CD4-positive, alpha-beta T cell (primary cell): ENCODE data around the gene ZNF143. TPM values are rescaled to one million over a fixed set of nuclear protein-coding genes. Genes with fewer than 3 reads are reported as not detected.
"Not testable (repeated sequence)": the region's sequence is repeated elsewhere in the genome, so short reads cannot be mapped to it uniquely, and the experiment has no call there.

ENCODE experiments used
- ATAC-seq: fragments of 200-7000 bp; cut with Tn5 transposase; one replicate; pipeline ENCODE4 v1.10.0; 2022; ENCODE audit warnings: mild to moderate bottlenecking; ENCODE audit not compliant: poor library complexity
- CTCF ChIA-PET: fragments of 350-600 bp; sonication (Branson Sonifier 250); formaldehyde crosslinking; loops from one replicate; lab custom pipeline; 2021; ENCODE audit warnings: antibody characterized with exemption, inconsistent platforms; lab: Charles Lee
- POLR2A ChIA-PET: fragments of 350-600 bp; sonication (Branson Sonifier 250); formaldehyde crosslinking; loops from one replicate; lab custom pipeline; 2021; ENCODE audit warnings: antibody characterized with exemption, inconsistent platforms; lab: Charles Lee
- DNase-seq, 14 experiments: peaks; one replicate each; pipeline ENCODE4 v3.0.0-alpha.2; 2013 to 2020; ENCODE audit warnings: mixed read lengths in 2 of 14
- H3K27ac ChIP-seq, 2 donors: one replicate each; pipeline versions ENCODE4 v1.5.1 to v1.7.0; 2013; ENCODE audit warnings: low read length in 2 of 2, low read depth in 1 of 2, mild to moderate bottlenecking in 1 of 2
- H3K27me3 ChIP-seq, 2 experiments: 1 replicate in 1 of 2; 2 replicates in 1 of 2; pipeline versions ENCODE4 v1.6.1 to v1.7.0; 2013; ENCODE audit warnings: low read length in 2 of 2, control low read depth in 1 of 2, mild to moderate bottlenecking in 1 of 2, moderate library complexity in 1 of 2; ENCODE audit not compliant: insufficient read depth in 2 of 2, control insufficient read depth in 1 of 2
- H3K36me3 ChIP-seq: one replicate; pipeline ENCODE4 v1.6.1; 2013; ENCODE audit warnings: low read length, control low read depth; ENCODE audit not compliant: insufficient read depth
- H3K4me1 ChIP-seq: one replicate; pipeline ENCODE4 v1.6.1; 2013; ENCODE audit warnings: low read length, control low read depth; ENCODE audit not compliant: insufficient read depth
- H3K4me3 ChIP-seq: one replicate; pipeline ENCODE4 v1.5.1; 2013; ENCODE audit warnings: mild to moderate bottlenecking, low read length, moderate library complexity
- H3K9me3 ChIP-seq, 2 experiments: 1 replicate in 1 of 2; 2 replicates in 1 of 2; pipeline versions ENCODE4 v1.6.1 to v1.7.0; 2013; ENCODE audit warnings: low read length in 2 of 2, mild to moderate bottlenecking in 2 of 2, control low read depth in 1 of 2, moderate library complexity in 1 of 2; ENCODE audit not compliant: control insufficient read depth in 1 of 2, insufficient read depth in 1 of 2
- H3K27ac Mint-ChIP-seq: one replicate; pipeline ENCODE4 v1.8.0; 2020; ENCODE audit warnings: mixed read lengths
- H3K27me3 Mint-ChIP-seq: one replicate; pipeline ENCODE4 v1.8.0; 2021; ENCODE audit warnings: mixed read lengths
- H3K36me3 Mint-ChIP-seq: one replicate; pipeline ENCODE4 v1.8.0; 2021; ENCODE audit warnings: low read depth, mixed read lengths
- H3K4me1 Mint-ChIP-seq: one replicate; pipeline ENCODE4 v1.8.0; 2021; ENCODE audit warnings: low read depth, mixed read lengths
- H3K4me3 Mint-ChIP-seq: one replicate; pipeline ENCODE4 v1.8.0; 2020; ENCODE audit warnings: mild to moderate bottlenecking, mixed read lengths
- H3K9me3 Mint-ChIP-seq: one replicate; pipeline ENCODE4 v1.8.0; 2020; ENCODE audit warnings: mixed read lengths
- intact Hi-C, 2 experiments: fragments of 100-400 bp; cut with DNase I in 1 of 2; cut with micrococcal nuclease in 1 of 2; formaldehyde crosslinking; loops; one replicate each; pipeline versions ENCODE4 v1.15.1 to v1.9.0; 2023 to 2025; cut with DNase I, micrococcal nuclease
- total RNA-seq, 174 experiments: library from RNA in 2 of 174; stranded (reverse) in 2 of 174; gene quantifications; one replicate each; pipeline ENCODE4 v1.2.3 and lab custom pipeline; 2021 to 2026
- TF ChIP-seq, protein P1 (sequence below): fragments of 200-600 bp; IDR thresholded peaks from one replicate; pipeline ENCODE4 v1.8.0; 2022; ENCODE audit warnings: antibody characterized with exemption, mild to moderate bottlenecking

ZNF143 gene
- total RNA-seq, 2 experiments from 2014 or later = 18.0 to 20.3 TPM

GRCh38 chr11:9446230-9446629 lies 14.6 kb upstream of the ZNF143 start:
- H3K4me1 Mint-ChIP-seq = peaks cover 9% of the 10 kb centered on the region
- Histone ChIP-seq H3K9me3 (peaks cover 1 to 7% of the 10 kb centered on the region in 2 experiments), H3K27ac (no peak overlapping the region), H3K36me3 (peaks cover 26% of the 10 kb centered on the region), H3K4me3 (no peak overlapping the region), H3K4me1 (no peaks in the 10 kb centered on the region), H3K27me3 (no peaks in the 10 kb centered on the region)
- CTCF ChIA-PET = no interaction called here
- no peaks in the 10 kb centered on the region for H3K27me3 Mint-ChIP-seq
- intact Hi-C loops = no loop called here
- TF ChIP-seq, protein P1, sequence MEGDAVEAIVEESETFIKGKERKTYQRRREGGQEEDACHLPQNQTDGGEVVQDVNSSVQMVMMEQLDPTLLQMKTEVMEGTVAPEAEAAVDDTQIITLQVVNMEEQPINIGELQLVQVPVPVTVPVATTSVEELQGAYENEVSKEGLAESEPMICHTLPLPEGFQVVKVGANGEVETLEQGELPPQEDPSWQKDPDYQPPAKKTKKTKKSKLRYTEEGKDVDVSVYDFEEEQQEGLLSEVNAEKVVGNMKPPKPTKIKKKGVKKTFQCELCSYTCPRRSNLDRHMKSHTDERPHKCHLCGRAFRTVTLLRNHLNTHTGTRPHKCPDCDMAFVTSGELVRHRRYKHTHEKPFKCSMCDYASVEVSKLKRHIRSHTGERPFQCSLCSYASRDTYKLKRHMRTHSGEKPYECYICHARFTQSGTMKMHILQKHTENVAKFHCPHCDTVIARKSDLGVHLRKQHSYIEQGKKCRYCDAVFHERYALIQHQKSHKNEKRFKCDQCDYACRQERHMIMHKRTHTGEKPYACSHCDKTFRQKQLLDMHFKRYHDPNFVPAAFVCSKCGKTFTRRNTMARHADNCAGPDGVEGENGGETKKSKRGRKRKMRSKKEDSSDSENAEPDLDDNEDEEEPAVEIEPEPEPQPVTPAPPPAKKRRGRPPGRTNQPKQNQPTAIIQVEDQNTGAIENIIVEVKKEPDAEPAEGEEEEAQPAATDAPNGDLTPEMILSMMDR = no peak
- no peak overlapping the region for H3K4me3 Mint-ChIP-seq
- peak overlapping the region; percentile 54 for H3K27ac Mint-ChIP-seq
- no peaks in the 10 kb centered on the region for H3K9me3 Mint-ChIP-seq
- ATAC-seq = no peak
- POLR2A ChIA-PET = no interaction called here
- peaks cover 53% of the 10 kb centered on the region for H3K36me3 Mint-ChIP-seq
- DNase-seq = no peak

- no peaks in the 10 kb centered on the region for H3K27me3 Mint-ChIP-seq
- ATAC-seq (no peak), DNase-seq (no peak)
- no peak overlapping the region for H3K27ac Mint-ChIP-seq
- H3K4me3 Mint-ChIP-seq = no peak overlapping the region
- H3K9me3 ChIP-seq = peaks cover 11% of the 10 kb centered on the region in 2 experiments
- H3K4me1 Mint-ChIP-seq = peaks cover 9% of the 10 kb centered on the region
- H3K27ac ChIP-seq = no peak overlapping the region
- TF ChIP-seq, protein P1 = no peak
- no peak overlapping the region for H3K4me3 ChIP-seq
- peaks cover 45% of the 10 kb centered on the region for H3K36me3 Mint-ChIP-seq
- peaks cover 4% of the 10 kb centered on the region for H3K36me3 ChIP-seq
- ChIA-PET CTCF (interaction anchor here (0.5 kb wide), 1 partner anchor 55 kb away, joined by 3 read pairs; no protein-coding TSS in a partner anchor), POLR2A (interaction anchor here (3.1 kb wide), 1 partner anchor 12 kb away, joined by 9 read pairs; the partner anchor contains the start of gene ZNF143)
- no peaks in the 10 kb centered on the region for H3K27me3 ChIP-seq
- H3K9me3 Mint-ChIP-seq = no peaks in the 10 kb centered on the region
- no peaks in the 10 kb centered on the region for H3K4me1 ChIP-seq
- intact Hi-C loops = no loop called here
These were observed 12.0 kb upstream of the ZNF143 start for GRCh38 chr11:9448576-9449352.

DNA sequence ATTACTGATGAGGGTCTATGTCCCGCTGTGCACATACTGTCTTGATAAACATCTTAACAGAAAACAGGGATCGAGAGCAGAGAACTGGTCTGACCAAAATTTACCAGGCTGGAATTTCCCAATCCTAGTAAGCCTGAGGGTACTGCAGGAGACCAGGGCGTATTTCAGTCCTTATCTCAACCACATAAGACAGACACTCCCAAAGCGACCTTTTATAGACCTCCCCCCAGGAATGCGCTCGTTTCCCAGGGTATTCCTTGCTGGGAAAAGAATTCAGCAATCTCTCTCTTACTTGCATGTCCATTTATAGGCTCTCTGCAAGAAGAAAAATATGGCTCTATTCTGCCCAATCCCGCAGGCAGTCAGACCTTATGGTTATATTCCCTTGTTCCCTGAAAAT lies 8.8 kb upstream of the ZNF143 start:
- DNase-seq, H3K27me3 ChIP-seq, ATAC-seq, CTCF ChIA-PET, H3K27me3 Mint-ChIP-seq, H3K9me3 Mint-ChIP-seq, intact Hi-C loops, H3K36me3 ChIP-seq, H3K4me1 Mint-ChIP-seq, H3K27ac Mint-ChIP-seq, H3K27ac ChIP-seq, H3K4me3 ChIP-seq, POLR2A ChIA-PET, H3K4me1 ChIP-seq, H3K4me3 Mint-ChIP-seq: not testable (repeated sequence)
- peaks cover 22% of the 10 kb centered on the region for H3K36me3 Mint-ChIP-seq
- H3K9me3 ChIP-seq = peaks cover 11% of the 10 kb centered on the region in 2 experiments
